ENCODE results near the gene SERPINB8.

DNA sequence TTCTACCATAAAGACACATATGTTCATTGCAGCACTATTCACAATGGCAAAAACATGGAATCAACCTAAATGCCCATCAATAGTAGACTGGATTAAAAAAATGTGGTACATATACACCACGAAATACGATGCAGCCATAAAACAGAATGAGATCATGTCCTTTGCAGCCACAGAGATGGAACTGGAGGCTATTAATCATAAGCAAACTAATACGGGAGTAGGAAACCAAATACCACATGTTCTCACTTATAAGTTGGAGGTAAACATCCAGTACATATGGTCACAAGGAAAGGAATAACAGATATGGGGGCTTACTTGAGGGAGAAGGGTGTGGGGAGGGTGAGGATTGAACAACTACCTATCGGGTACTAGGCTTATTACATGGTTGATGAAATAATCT lies 13.1 kb upstream of the SERPINB8 start:
- TF ChIP-seq, protein P1, sequence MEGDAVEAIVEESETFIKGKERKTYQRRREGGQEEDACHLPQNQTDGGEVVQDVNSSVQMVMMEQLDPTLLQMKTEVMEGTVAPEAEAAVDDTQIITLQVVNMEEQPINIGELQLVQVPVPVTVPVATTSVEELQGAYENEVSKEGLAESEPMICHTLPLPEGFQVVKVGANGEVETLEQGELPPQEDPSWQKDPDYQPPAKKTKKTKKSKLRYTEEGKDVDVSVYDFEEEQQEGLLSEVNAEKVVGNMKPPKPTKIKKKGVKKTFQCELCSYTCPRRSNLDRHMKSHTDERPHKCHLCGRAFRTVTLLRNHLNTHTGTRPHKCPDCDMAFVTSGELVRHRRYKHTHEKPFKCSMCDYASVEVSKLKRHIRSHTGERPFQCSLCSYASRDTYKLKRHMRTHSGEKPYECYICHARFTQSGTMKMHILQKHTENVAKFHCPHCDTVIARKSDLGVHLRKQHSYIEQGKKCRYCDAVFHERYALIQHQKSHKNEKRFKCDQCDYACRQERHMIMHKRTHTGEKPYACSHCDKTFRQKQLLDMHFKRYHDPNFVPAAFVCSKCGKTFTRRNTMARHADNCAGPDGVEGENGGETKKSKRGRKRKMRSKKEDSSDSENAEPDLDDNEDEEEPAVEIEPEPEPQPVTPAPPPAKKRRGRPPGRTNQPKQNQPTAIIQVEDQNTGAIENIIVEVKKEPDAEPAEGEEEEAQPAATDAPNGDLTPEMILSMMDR (IDR thresholded peaks at IDR 0.05), result no peak
- TF ChIP-seq POLR2A (IDR thresholded peaks at IDR 0.05) (no peak), EP300 (IDR thresholded peaks at IDR 0.05) (no peak), POLR2AphosphoS5 (IDR thresholded peaks at IDR 0.05) (no peak)
